Upper lobe of left lung (tissue), 4 donors: ENCODE measurements around the gene STAT5A.

ENCODE experiments used
- CTCF ChIP-seq, 6 experiments: fragments of 450-650 bp in 4 of 6; fragments of 200-600 bp in 2 of 6; sonication (generic) in 2 of 6; IDR thresholded peaks; one replicate each; pipeline ENCODE4 v1.5.1; 2016 to 2019; ENCODE audit warnings: antibody characterized with exemption in 6 of 6
- POLR2AphosphoS5 ChIP-seq, 2 donors: sonication (generic); formaldehyde crosslinking; IDR thresholded peaks; one replicate each; pipeline ENCODE4 v1.5.1; 2017; ENCODE audit warnings: antibody characterized with exemption in 2 of 2

GRCh38 chr17:42338427-42338985 is 50.2 kb downstream of the STAT5A start:
- no peak for TF ChIP-seq CTCF (IDR thresholded peaks at IDR 0.05)
- TF ChIP-seq POLR2AphosphoS5 (IDR thresholded peaks at IDR 0.05): no peak
